C4-2B (cell line): ENCODE measurements around the gene YLPM1.

ENCODE experiments used
- ZFX ChIP-seq: fragments of 450-650 bp; IDR thresholded peaks from 2 replicates; pipeline ENCODE4 v1.6.1; 2017
- TF ChIP-seq, protein P1 (sequence below): fragments of 450-650 bp; conservative IDR thresholded peaks from 2 replicates; pipeline ENCODE4 v1.5.1; 2017; ENCODE audit warnings: mild to moderate bottlenecking

DNA sequence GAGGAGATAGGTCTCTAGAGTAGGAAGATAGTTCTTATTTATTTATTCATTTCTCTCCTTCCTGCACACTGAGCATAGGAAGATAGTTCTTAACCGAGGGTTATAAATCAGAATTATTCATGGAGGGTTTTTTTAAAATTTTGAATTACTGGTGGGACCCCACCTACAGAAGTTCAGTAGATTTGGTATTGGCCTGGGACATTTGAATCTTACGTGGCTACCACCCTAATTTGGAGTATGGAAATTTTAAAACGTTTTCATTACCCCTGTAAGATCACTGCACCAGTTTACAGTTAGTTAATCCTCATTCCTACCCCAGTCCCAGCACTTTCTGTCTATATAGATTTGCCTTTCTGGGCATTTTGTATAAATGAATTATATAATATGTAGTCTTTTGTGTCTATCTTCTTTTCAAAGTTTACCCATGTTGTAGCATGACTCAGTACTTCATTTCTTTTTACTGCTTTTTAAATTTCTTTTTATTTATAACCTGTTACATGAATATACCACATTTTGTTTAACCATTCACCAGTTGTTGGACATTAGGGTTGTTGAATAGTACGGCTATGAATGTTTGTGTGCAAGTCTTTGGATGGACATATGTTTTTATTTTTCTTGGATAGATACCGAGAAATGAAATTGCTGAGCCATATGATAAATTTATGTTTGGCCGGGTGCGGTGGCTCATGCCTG is 44.9 kb downstream of the YLPM1 start:
- TF ChIP-seq, protein P1, sequence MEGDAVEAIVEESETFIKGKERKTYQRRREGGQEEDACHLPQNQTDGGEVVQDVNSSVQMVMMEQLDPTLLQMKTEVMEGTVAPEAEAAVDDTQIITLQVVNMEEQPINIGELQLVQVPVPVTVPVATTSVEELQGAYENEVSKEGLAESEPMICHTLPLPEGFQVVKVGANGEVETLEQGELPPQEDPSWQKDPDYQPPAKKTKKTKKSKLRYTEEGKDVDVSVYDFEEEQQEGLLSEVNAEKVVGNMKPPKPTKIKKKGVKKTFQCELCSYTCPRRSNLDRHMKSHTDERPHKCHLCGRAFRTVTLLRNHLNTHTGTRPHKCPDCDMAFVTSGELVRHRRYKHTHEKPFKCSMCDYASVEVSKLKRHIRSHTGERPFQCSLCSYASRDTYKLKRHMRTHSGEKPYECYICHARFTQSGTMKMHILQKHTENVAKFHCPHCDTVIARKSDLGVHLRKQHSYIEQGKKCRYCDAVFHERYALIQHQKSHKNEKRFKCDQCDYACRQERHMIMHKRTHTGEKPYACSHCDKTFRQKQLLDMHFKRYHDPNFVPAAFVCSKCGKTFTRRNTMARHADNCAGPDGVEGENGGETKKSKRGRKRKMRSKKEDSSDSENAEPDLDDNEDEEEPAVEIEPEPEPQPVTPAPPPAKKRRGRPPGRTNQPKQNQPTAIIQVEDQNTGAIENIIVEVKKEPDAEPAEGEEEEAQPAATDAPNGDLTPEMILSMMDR: no peak
- TF ChIP-seq ZFX: no peak
